K562 (cell line): Measurements from ENCODE around the gene ROPN1L. TPM values are rescaled to one million over a fixed set of nuclear protein-coding genes. Genes with fewer than 3 reads are reported as not detected.

ENCODE experiments used
- ARID2 ChIP-seq: fragments of 450-650 bp; IDR thresholded peaks from 2 replicates; pipeline ENCODE4 v1.6.1; 2017; ENCODE audit warnings: antibody characterized with exemption, mild to moderate bottlenecking
- HDAC1 ChIP-seq, 2 experiments: fragments of 450-650 bp; IDR thresholded peaks; 2 replicates each; pipeline ENCODE4 v1.6.1; 2016 to 2017; ENCODE audit warnings: inconsistent platforms in 1 of 2, mild to moderate bottlenecking in 1 of 2, moderate library complexity in 1 of 2
- HMGXB4 ChIP-seq: sonication (generic); formaldehyde crosslinking; IDR thresholded peaks from 2 replicates; pipeline ENCODE4 v1.8.1; 2023; ENCODE audit warnings: mild to moderate bottlenecking, missing genetic modification reagents
- HNRNPLL ChIP-seq: fragments of 200-400 bp; formaldehyde crosslinking; IDR thresholded peaks from 2 replicates; pipeline ENCODE4 v1.6.1; 2017; ENCODE audit warnings: low read length, low read depth, mild to moderate bottlenecking; ENCODE audit not compliant: poor library complexity, severe bottlenecking
- PURB ChIP-seq: sonication (generic); formaldehyde crosslinking; IDR thresholded peaks from 2 replicates; pipeline ENCODE4 v1.9.0; 2021; ENCODE audit warnings: low read depth, mild to moderate bottlenecking, missing genetic modification reagents
- PYGO2 ChIP-seq: fragments of 450-650 bp; IDR thresholded peaks from 2 replicates; pipeline ENCODE4 v1.6.1; 2016; ENCODE audit warnings: mild to moderate bottlenecking, missing genetic modification characterization, moderate library complexity, missing compliant biosample characterization
- SIN3A ChIP-seq, 2 experiments: fragments of 150-350 bp in 1 of 2; IDR thresholded peaks; 2 replicates each; pipeline ENCODE4 v1.6.1; 2011 to 2016; ENCODE audit warnings: borderline replicate concordance in 2 of 2, low read depth in 2 of 2, low read length in 2 of 2, mild to moderate bottlenecking in 2 of 2, moderate library complexity in 2 of 2; ENCODE audit not compliant: control insufficient read depth in 1 of 2
- SMARCA4 ChIP-seq: fragments of 450-650 bp; IDR thresholded peaks from 2 replicates; pipeline ENCODE4 v1.6.1; 2016
- TAL1 ChIP-seq: fragments of 450-650 bp; IDR thresholded peaks from 2 replicates; pipeline ENCODE4 v1.6.1; 2016; ENCODE audit warnings: mild to moderate bottlenecking
- TFAP4 ChIP-seq: sonication (generic); formaldehyde crosslinking; IDR thresholded peaks from 2 replicates; pipeline ENCODE4 v1.8.0; 2022; ENCODE audit warnings: missing genetic modification reagents, mild to moderate bottlenecking, moderate library complexity, borderline replicate concordance
- polyA plus RNA-seq, 8 experiments: library from polyadenylated mRNA; depleted of rRNA in 4 of 8; stranded (reverse) in 5 of 8; unstranded in 3 of 8; fragments of >200 nt; fragmentation: Nextera tagmentation in 2 of 8; fragmentation: Illumina TruSeq in 1 of 8; extraction: Ambion mirVana in 2 of 8; extraction: Trizol in 1 of 8; gene quantifications; 2 replicates each; pipeline versions ENCODE4 v1.2.1 to v1.2.3, GENCODE V29; 2011 to 2014; ENCODE audit warnings: inconsistent platforms in 1 of 8, missing spikeins in 1 of 8
- total RNA-seq, 7 experiments: library from RNA; depleted of rRNA in 6 of 7; stranded (reverse); fragments of >200 nt in 6 of 7; fragmentation: Illumina TruSeq in 2 of 7; extraction: Trizol in 2 of 7; gene quantifications; 2 replicates each; pipeline versions ENCODE4 v1.2.1 to v1.2.3, GENCODE V29; 2011 to 2021; ENCODE audit warnings: low replicate concordance in 1 of 7
- TF ChIP-seq, protein P1 (sequence below): fragments of 450-650 bp; IDR thresholded peaks from 2 replicates; pipeline ENCODE4 v1.6.1; 2016; ENCODE audit warnings: mild to moderate bottlenecking, moderate library complexity

Gene ROPN1L
- total and polyA plus RNA-seq, 9 of the 15 experiments (the other 6 are each of a cell fraction or from before 2014, with no cell fraction given) = 0.04 to 0.85 (median 0.24) TPM; not detected in 3

DNA sequence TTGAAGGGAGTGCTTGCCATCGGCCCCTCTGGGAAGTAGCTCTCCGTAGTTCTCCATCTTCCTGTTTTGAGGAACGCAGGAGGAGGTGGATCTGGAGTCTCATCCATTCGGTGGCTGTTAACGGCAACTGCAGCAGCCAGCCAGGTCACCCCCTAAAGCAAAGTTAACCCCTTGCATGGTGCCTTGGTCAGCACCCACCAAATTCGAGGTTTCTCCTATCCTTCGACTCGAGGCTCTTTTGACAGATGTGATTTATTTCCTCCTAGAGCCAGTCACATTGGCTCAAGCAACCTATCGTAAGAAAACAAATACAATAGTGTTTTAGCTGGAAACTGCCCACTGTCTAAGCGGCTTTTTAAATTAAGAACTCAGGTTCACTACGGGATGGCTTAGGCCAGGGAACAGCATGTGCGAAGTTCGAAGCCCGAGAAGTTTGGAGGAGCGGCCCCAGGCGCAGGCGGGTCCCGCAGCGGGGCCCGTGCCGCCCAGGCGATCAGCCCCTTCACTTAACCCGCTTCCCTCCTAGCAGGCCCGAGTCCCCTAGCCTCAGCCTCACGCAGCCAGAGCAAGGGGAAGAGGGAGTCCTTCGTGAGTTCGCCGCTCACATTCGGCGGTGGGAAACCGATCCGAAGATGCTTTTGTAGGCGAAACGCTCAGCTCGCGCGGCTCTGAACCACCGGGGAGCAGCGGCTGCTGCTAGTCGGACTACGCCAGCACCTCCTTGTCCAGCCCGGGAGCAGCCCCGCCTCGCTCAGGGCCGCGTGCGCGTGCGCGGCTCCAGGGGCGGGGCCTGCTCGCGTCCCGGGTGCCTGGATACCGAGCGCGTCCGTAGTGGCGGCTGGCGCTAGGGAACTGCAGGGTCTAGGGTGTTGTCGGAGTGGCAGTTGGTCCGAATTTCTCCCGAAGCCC, at the start of gene ROPN1L (continued):
- TF ChIP-seq TFAP4 (CRISPR knock-in tag) (peak; percentile 66; the same call in 1 of the 2 replicates), HMGXB4 (CRISPR knock-in tag) (0 out of 2 replicates have a peak, but pooled peaks have one; percentile 5), TAL1 (no peak), SMARCA4 (0 out of 2 replicates have a peak, but pooled peaks have one; percentile 11), ARID2 (peak; percentile 57; the same call in 1 of the 2 replicates), HNRNPLL (peak; percentile 48), HDAC1 (IDR thresholded peaks at IDR 0.05) (peak in 1 of 2 experiments; percentile 94; a peak in 2 of 4 replicates), PYGO2 (no peak), PURB (CRISPR knock-in tag) (no peak), SIN3A (IDR thresholded peaks at IDR 0.05; ENCODE audit: borderline replicate concordance in 2 of 2, control insufficient read depth in 1 of 2, low read depth in 2 of 2, low read length in 2 of 2) (peak; percentile 94 to 96; a peak in 2 of 4 replicates)
- TF ChIP-seq, protein P1, sequence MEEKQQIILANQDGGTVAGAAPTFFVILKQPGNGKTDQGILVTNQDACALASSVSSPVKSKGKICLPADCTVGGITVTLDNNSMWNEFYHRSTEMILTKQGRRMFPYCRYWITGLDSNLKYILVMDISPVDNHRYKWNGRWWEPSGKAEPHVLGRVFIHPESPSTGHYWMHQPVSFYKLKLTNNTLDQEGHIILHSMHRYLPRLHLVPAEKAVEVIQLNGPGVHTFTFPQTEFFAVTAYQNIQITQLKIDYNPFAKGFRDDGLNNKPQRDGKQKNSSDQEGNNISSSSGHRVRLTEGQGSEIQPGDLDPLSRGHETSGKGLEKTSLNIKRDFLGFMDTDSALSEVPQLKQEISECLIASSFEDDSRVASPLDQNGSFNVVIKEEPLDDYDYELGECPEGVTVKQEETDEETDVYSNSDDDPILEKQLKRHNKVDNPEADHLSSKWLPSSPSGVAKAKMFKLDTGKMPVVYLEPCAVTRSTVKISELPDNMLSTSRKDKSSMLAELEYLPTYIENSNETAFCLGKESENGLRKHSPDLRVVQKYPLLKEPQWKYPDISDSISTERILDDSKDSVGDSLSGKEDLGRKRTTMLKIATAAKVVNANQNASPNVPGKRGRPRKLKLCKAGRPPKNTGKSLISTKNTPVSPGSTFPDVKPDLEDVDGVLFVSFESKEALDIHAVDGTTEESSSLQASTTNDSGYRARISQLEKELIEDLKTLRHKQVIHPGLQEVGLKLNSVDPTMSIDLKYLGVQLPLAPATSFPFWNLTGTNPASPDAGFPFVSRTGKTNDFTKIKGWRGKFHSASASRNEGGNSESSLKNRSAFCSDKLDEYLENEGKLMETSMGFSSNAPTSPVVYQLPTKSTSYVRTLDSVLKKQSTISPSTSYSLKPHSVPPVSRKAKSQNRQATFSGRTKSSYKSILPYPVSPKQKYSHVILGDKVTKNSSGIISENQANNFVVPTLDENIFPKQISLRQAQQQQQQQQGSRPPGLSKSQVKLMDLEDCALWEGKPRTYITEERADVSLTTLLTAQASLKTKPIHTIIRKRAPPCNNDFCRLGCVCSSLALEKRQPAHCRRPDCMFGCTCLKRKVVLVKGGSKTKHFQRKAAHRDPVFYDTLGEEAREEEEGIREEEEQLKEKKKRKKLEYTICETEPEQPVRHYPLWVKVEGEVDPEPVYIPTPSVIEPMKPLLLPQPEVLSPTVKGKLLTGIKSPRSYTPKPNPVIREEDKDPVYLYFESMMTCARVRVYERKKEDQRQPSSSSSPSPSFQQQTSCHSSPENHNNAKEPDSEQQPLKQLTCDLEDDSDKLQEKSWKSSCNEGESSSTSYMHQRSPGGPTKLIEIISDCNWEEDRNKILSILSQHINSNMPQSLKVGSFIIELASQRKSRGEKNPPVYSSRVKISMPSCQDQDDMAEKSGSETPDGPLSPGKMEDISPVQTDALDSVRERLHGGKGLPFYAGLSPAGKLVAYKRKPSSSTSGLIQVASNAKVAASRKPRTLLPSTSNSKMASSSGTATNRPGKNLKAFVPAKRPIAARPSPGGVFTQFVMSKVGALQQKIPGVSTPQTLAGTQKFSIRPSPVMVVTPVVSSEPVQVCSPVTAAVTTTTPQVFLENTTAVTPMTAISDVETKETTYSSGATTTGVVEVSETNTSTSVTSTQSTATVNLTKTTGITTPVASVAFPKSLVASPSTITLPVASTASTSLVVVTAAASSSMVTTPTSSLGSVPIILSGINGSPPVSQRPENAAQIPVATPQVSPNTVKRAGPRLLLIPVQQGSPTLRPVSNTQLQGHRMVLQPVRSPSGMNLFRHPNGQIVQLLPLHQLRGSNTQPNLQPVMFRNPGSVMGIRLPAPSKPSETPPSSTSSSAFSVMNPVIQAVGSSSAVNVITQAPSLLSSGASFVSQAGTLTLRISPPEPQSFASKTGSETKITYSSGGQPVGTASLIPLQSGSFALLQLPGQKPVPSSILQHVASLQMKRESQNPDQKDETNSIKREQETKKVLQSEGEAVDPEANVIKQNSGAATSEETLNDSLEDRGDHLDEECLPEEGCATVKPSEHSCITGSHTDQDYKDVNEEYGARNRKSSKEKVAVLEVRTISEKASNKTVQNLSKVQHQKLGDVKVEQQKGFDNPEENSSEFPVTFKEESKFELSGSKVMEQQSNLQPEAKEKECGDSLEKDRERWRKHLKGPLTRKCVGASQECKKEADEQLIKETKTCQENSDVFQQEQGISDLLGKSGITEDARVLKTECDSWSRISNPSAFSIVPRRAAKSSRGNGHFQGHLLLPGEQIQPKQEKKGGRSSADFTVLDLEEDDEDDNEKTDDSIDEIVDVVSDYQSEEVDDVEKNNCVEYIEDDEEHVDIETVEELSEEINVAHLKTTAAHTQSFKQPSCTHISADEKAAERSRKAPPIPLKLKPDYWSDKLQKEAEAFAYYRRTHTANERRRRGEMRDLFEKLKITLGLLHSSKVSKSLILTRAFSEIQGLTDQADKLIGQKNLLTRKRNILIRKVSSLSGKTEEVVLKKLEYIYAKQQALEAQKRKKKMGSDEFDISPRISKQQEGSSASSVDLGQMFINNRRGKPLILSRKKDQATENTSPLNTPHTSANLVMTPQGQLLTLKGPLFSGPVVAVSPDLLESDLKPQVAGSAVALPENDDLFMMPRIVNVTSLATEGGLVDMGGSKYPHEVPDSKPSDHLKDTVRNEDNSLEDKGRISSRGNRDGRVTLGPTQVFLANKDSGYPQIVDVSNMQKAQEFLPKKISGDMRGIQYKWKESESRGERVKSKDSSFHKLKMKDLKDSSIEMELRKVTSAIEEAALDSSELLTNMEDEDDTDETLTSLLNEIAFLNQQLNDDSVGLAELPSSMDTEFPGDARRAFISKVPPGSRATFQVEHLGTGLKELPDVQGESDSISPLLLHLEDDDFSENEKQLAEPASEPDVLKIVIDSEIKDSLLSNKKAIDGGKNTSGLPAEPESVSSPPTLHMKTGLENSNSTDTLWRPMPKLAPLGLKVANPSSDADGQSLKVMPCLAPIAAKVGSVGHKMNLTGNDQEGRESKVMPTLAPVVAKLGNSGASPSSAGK = peak; percentile 89
